Activated naive CD8-positive, alpha-beta T cell treated with anti-CD3 and anti-CD28 coated beads for 36 hours (primary cell): ENCODE measurements around the gene NCF1. TPM values are rescaled to one million over a fixed set of nuclear protein-coding genes. Genes with fewer than 3 reads are reported as not detected.
"Not testable (repeated sequence)": the region's sequence is repeated elsewhere in the genome, so short reads cannot be mapped to it uniquely, and the experiment has no call there.

Experiments
- DNase-seq: peaks from one replicate; pipeline ENCODE4 v3.0.0; 2021
- H3K27ac Mint-ChIP-seq: one replicate; pipeline ENCODE4 v1.8.0; 2022; ENCODE audit warnings: mild to moderate bottlenecking, moderate library complexity, mixed read lengths
- H3K27me3 Mint-ChIP-seq: one replicate; pipeline ENCODE4 v1.8.0; 2022; ENCODE audit warnings: mild to moderate bottlenecking, mixed read lengths
- H3K36me3 Mint-ChIP-seq: one replicate; pipeline ENCODE4 v1.8.0; 2021; ENCODE audit warnings: mild to moderate bottlenecking, mixed read lengths
- H3K4me1 Mint-ChIP-seq: one replicate; pipeline ENCODE4 v1.8.0; 2021; ENCODE audit warnings: mixed read lengths
- H3K4me3 Mint-ChIP-seq: one replicate; pipeline ENCODE4 v1.8.0; 2022; ENCODE audit warnings: mild to moderate bottlenecking, moderate library complexity, mixed read lengths
- H3K9me3 Mint-ChIP-seq: one replicate; pipeline ENCODE4 v1.8.0; 2022; ENCODE audit warnings: mixed read lengths
- total RNA-seq, 2 experiments: library from RNA; stranded (reverse); gene quantifications; one replicate each; pipeline ENCODE4 v1.2.3, GENCODE V29; 2021

NCF1 gene
- total RNA-seq, 2 experiments from 2014 or later: 1.8 to 2.5 TPM

DNA sequence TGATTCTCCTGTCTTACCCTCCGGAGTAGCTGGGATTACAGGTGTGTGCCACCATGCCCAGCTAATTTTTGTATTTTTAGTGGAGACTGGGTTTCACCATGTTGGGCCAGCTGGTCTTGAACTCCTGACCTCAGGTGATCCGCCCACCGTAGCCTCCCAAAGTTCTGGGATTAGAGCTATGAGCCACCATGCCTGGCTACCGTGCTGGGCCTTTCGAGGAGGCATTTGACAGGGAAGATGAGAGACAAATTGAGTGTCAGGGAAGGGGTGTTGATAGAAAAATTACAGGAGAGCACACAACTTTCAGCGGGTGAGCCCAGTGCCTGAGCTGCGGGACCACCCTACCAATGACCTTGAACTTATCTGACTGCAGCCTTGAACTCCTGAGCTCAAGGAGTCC is 3.7 kb upstream of the NCF1 start:
- not testable (repeated sequence) for H3K36me3 Mint-ChIP-seq, DNase-seq

DNA sequence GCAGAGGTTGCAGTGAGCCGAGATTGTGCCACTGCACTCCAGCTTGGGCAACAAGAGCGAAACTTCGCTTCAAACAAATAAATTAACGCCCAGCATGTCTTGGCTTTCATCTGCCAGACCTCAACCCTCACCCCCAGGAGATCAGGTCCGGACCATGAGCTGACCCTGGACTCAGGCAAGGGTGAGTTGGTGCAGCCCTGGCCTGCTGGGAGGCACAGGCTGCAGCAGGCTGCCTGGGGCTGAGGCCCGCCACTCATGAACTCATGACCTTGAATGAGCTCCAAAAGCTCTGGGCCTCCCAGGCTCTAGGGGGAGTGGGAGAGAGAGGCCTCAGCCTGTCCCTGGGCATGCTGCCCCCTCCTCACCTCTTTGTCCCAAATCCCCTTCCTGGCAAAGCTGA is 1.7 kb upstream of the NCF1 start:
- not testable (repeated sequence) for H3K4me1 Mint-ChIP-seq, H3K9me3 Mint-ChIP-seq, H3K27me3 Mint-ChIP-seq, H3K27ac Mint-ChIP-seq, H3K36me3 Mint-ChIP-seq, H3K4me3 Mint-ChIP-seq, DNase-seq

More for the DNA sequence above, 3.7 kb upstream of the NCF1 start:
- H3K4me3 Mint-ChIP-seq, H3K27me3 Mint-ChIP-seq, H3K4me1 Mint-ChIP-seq, H3K9me3 Mint-ChIP-seq, H3K27ac Mint-ChIP-seq: not testable (repeated sequence)

DNA sequence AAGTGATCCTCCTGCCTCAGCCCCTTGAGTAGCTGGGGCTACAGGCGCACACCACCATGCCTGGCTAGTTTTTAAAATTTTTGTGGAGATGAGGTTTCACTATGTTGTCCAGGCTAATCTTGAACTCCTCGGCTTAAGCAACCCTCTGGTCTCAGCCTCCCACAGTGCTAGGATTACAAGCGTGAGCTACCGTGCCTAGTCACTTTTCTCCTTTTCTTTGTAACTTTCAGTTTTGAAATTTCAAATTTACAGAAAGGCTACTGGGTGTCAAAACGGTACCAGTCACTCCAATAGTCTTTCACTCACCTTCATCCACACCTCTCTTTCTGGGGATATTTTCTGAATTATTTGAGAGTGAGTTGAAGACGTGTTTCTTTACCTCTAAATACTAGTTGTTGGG is 1.3 kb downstream of the NCF1 start:
- H3K27me3 Mint-ChIP-seq, DNase-seq, H3K36me3 Mint-ChIP-seq, H3K4me1 Mint-ChIP-seq, H3K27ac Mint-ChIP-seq, H3K4me3 Mint-ChIP-seq, H3K9me3 Mint-ChIP-seq: not testable (repeated sequence)

DNA sequence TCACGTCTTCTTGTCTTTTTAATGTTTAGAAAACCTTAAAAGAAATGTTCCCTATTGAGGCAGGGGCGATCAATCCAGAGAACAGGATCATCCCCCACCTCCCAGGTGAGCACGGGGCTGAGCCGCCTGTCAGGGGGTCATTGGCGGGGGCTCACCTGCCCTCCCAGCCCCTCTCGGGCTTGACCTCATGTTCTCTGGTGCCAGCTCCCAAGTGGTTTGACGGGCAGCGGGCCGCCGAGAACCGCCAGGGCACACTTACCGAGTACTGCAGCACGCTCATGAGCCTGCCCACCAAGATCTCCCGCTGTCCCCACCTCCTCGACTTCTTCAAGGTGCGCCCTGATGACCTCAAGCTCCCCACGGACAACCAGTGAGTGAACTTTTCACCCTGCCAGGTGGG is 5.2 kb downstream of the NCF1 start:
- not testable (repeated sequence) for DNase-seq, H3K27ac Mint-ChIP-seq, H3K4me3 Mint-ChIP-seq, H3K4me1 Mint-ChIP-seq, H3K36me3 Mint-ChIP-seq, H3K9me3 Mint-ChIP-seq, H3K27me3 Mint-ChIP-seq

DNA sequence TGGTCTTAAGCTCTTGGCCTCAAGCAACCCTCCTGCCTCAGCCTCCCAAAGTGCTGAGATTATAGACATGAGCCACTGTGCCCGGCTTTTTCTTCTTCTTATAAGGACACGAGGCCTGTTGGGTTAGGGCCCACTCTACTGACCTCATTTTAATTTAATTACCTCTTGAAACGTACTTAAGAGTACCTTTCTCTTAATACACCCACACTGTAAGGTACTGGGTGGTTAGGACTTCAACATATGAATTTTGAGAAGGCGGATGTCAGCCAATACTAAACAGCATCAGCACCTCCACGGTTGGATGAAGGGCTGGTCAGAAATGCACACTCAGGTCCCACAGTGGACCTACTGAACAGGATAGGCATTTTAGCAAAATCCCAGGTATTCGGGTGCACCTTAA is 7.9 kb downstream of the NCF1 start:
- H3K9me3 Mint-ChIP-seq, H3K27me3 Mint-ChIP-seq, H3K4me1 Mint-ChIP-seq, H3K27ac Mint-ChIP-seq, H3K36me3 Mint-ChIP-seq, DNase-seq, H3K4me3 Mint-ChIP-seq: not testable (repeated sequence)

DNA sequence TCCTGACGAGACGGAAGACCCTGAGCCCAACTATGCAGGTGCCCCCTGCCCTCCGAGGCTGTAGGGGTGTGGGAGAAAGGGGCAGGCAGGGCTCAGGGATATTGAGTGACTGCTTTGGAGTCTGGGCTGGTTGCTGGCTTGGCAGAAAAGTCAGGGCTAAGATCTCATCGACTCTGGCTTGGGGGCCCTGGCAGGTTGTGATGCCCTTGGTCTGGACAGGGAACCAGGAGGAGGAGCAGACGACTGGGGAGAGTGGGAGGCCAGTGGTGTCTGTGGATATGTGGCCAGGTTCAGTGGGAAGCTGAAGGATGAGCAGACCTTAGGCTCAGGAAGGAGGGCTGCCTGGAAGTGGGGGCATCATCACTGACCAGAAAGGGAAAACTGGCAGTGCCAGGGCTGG is 9.8 kb downstream of the NCF1 start:
- H3K27ac Mint-ChIP-seq, H3K4me1 Mint-ChIP-seq, H3K27me3 Mint-ChIP-seq, H3K9me3 Mint-ChIP-seq, H3K4me3 Mint-ChIP-seq, DNase-seq, H3K36me3 Mint-ChIP-seq: not testable (repeated sequence)

DNA sequence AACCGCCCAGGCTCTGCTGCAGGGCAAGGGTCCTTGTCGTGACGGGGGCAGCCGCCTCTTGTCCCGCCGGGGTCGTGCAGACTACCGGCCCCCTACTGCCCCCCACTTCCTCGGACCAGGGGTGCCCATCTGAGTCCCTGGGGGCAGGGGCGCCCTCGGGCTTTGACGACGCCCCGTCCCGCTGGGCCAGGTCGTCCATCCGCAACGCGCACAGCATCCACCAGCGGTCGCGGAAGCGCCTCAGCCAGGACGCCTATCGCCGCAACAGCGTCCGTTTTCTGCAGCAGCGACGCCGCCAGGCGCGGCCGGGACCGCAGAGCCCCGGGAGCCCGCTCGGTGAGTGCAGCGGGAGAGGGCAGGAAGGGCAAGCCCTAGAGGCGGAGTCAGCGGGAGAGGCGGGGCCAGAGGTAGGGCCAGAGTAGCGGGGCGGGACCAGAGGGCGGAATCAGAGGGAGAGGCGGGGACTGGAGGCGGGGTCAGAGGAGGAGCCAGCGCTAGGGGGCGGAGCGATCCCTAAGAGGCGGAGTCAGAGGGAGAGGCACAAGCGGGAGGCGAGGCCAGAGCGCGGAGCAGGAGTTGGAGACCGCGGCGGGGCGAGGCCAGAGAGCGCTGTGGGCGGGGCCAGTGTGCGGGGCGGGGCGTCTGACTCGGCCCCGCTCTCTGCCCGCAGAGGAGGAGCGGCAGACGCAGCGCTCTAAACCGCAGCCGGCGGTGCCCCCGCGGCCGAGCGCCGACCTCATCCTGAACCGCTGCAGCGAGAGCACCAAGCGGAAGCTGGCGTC is 14.7 kb downstream of the NCF1 start:
- not testable (repeated sequence) for H3K27me3 Mint-ChIP-seq, H3K27ac Mint-ChIP-seq, H3K4me1 Mint-ChIP-seq, H3K36me3 Mint-ChIP-seq, H3K9me3 Mint-ChIP-seq
- peak; percentile 93 for DNase-seq
- peak overlapping the region; percentile 32 for H3K4me3 Mint-ChIP-seq

DNA sequence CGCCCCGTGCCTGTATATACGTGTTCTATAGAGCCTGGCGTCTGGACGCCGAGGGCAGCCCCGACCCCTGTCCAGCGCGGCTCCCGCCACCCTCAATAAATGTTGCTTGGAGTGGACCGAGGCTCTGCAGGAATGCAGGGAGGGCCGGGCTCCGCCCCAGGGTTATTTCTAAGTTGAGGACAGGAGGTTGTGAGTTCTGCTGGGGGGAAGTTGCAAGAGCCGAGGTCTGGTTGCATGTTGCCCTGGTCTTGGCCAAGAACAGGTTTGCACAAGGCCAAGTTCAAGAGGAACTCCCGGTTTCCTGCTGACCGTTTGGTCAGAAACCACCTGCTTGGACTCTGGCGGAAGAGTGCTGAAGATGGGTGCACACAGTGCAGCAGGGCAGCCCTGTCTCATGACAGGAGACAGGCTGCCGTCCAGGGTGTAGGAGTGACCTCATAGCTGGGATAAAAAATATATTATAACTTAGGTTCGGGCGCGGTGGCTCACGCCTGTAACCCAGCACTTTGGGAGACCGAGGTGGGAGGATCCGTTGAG is 15.5 kb downstream of the NCF1 start:
- not testable (repeated sequence) for H3K27ac Mint-ChIP-seq, H3K4me1 Mint-ChIP-seq, H3K4me3 Mint-ChIP-seq, H3K9me3 Mint-ChIP-seq, H3K36me3 Mint-ChIP-seq, DNase-seq, H3K27me3 Mint-ChIP-seq

DNA sequence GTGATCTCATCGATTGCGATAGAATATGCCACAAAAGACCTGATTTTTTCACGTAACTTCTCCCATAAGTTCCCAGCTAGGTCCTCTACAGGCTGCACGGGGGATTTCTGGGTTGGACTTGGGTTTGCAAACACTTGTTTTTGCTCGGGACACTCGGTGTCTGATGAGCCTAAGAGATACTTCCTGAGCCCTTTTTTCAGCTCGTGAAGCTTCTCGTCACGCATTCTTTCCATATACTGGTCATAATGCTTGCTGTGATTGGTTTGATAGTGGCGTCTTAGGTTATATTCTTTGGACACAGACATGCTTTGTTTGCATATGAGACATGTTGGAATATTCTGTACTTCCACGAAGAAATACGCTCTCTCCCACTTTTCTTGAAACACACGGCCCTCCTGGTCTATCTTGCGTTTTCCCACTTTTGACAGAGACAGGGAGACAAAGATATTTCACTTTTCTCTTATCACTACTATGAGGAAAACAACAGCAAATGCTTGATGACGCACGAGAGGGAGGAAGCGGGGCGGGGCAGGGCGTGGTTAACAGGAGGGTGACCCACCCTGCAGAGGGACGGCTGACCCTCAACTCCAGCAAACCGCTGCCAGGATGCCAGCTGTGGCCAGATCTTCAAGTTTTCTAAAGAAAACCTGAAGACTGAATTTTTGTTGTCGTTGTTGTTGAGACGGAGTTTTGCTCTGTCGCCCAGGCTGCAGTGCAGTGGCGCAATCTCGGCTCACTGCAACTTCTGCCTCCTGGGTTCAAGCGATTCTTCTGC is 24.2 kb downstream of the NCF1 start:
- H3K4me3 Mint-ChIP-seq, H3K27me3 Mint-ChIP-seq, H3K27ac Mint-ChIP-seq, H3K36me3 Mint-ChIP-seq, H3K9me3 Mint-ChIP-seq, DNase-seq, H3K4me1 Mint-ChIP-seq: not testable (repeated sequence)

DNA sequence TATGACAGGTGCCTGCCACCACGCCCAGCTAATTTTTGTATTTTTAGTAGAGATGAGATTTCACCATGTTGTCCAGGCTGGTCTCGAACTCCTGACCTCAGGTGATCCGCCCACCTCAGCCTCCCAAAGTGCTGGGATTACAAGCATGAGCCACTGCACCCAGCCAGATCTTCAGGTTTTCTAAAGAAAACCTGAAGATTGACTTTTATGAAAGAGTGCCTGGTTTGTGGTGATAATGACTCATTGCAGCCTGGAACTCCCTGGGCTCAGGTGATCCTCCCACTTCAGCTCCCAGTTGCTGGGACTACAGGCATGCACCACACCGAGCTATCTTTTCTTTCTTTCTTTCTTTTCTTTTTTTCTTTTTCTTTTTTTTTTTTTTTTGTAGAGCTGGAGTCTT is 24.8 kb downstream of the NCF1 start:
- not testable (repeated sequence) for H3K9me3 Mint-ChIP-seq, H3K36me3 Mint-ChIP-seq, H3K27me3 Mint-ChIP-seq, H3K27ac Mint-ChIP-seq, H3K4me3 Mint-ChIP-seq, DNase-seq, H3K4me1 Mint-ChIP-seq

DNA sequence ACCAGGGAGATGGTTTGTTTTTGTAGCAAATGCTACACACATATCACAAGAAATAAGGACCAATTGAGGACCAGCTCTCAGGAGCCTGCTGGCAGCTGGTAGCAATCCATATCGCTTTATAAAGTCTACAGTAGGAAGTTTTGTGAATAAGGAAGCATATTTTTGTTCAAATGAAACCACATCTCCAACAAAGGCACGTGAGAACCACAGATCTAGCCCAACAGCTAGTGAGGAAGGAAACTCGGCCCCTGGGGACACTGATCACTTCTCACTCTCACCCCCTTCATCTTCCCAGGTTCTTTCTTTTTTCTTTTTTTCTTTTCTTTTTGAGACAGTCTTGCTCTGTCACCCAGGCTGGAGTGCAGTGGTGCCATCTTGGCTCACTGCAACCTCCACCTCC is 42.1 kb downstream of the NCF1 start:
- H3K27ac Mint-ChIP-seq, DNase-seq, H3K4me1 Mint-ChIP-seq, H3K9me3 Mint-ChIP-seq, H3K4me3 Mint-ChIP-seq, H3K36me3 Mint-ChIP-seq, H3K27me3 Mint-ChIP-seq: not testable (repeated sequence)

DNA sequence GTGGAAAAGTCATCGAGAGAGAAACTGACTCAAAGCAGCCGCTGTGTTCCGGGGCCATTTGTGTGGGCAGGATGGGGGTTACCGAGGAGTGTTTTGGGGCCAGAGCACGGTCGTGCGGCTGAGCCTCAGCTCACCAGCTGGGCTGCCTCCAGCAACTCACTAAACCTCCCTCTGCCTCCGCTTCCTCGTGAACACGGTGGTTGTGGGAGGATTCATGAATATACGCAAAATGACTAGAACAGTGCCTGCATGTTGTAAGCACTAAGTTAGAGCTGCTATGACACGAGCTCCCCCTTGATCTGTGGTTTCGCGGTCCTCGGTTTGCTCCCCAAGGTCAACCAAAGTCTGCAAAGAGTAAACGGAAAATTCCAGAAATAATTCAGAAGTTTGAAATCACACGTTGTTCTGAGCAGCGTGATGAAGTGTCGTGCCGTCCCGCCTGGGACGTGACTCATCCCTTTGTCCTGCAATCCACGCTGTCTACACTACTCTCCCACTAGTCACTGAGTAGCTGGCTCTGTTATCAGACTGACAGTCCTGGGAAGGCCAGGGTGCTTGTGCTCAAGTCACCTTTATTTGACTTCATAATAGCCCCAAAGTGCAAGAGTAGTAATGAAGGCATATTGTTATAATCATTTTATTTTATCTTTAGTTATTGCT is 46.5 kb downstream of the NCF1 start:
- H3K27me3 Mint-ChIP-seq, H3K36me3 Mint-ChIP-seq, H3K4me1 Mint-ChIP-seq, DNase-seq, H3K9me3 Mint-ChIP-seq, H3K4me3 Mint-ChIP-seq, H3K27ac Mint-ChIP-seq: not testable (repeated sequence)

DNA sequence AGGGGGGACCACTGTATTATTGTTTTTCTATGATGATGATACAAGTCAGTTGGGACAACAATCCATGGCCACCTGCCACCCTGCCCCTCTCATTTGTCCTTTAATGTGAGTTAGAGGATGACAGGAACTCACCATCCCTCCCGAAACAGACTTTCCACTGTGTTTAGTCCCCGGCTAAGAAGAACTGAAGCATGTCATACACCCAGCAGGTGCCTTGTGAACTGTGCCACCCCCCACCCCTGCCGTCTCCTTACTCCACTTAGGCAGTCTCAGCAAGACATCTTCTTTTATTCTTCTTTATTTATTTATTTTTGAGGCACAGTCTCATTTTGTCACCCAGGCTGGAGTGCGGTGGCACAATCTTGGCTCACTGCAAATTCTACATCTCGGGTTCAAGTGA is 47.4 kb downstream of the NCF1 start:
- not testable (repeated sequence) for H3K27me3 Mint-ChIP-seq, H3K4me1 Mint-ChIP-seq, DNase-seq, H3K9me3 Mint-ChIP-seq, H3K27ac Mint-ChIP-seq, H3K4me3 Mint-ChIP-seq, H3K36me3 Mint-ChIP-seq

DNA sequence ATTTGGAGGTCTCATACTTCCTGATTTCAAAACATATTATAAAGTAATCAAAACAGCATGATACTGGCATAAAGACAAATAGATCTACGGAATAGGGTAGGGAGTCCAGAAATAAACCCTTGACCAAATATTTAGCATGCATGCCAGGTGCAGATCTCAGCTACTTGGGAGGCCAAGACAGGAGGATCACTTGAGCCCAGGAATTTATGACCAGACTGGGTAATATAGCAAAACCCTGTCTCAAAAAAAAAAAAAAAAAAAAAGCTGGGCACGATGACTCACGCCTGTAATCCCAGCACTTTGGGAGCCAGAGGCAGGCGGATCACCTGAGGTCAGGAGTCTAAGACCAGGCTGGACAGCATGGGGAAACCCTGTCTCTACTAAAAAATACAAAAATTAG is 56.1 kb downstream of the NCF1 start:
- H3K4me3 Mint-ChIP-seq, DNase-seq, H3K36me3 Mint-ChIP-seq, H3K27ac Mint-ChIP-seq, H3K9me3 Mint-ChIP-seq, H3K27me3 Mint-ChIP-seq, H3K4me1 Mint-ChIP-seq: not testable (repeated sequence)

DNA sequence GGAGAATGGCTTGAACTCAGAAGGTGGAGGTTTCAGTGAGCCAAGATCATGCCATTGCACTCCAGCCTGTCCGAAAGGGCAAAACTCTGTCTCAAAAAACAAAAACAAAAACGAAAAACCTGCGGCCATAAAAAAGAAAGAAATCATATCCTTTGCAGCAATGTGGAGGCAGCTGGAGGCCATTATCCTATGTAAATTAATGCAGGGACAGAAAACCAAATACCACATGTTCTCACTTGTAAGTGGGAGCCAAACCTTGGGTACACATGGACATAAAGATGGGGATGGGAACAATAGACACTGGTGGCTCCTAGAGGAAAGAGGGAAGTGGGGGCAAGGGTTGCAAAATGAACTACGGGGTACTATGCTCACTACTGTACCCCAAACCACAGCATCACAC is 56.6 kb downstream of the NCF1 start:
- not testable (repeated sequence) for H3K9me3 Mint-ChIP-seq, H3K27me3 Mint-ChIP-seq, H3K4me3 Mint-ChIP-seq, H3K4me1 Mint-ChIP-seq, DNase-seq, H3K36me3 Mint-ChIP-seq, H3K27ac Mint-ChIP-seq
